HS-27A (cell line): Measurements from ENCODE around the gene TECR.

Experiments
- DNase-seq: peaks from one replicate; pipeline ENCODE4 v3.0.0-alpha.2; 2012; ENCODE audit warnings: low read depth, missing footprints

The TECR gene

DNA sequence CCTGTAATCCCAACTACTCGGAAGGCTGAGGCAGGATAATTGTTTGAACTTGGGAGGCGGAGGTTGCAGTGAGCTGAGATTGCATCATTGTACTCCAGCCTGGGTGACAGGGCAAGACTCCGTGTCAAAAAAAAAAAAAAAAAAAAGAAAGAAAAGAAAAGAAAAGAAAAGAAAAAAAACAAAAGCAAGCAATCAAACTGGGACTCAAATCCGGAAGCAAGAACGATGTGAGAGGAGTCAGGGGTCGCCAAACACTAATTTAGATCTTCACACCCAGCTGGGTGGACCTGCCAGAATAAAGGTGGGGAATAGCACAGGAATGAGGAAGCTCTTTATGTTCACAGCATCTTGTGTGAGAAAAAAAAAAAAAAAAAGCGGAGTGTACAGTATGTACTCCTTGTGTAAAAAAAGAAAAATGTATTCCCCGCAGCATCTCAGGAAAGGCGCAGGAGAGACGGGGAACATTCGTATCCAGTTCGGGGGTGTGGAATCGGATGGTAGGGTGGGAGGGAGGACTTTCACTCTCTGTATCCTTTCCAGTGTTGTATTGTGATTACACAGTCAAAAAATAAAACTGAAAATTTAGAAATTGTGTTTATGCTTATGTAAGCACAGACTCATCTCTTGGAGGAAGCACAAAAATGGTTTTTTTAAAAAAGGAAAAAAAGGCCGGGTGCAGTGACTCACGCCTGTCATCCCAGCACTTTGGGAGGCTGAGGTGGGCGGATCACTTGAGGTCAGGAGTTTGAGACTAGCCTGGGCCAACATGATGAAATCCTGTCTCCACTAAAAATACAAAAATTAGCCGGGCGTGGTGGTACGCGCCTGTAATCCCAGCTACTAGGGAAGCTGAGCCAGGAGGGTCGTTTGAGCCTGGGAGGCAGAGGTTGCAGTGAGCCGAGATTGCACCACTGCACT is 18.8 kb upstream of the TECR start:
- DNase-seq, result peak; percentile 26

DNA sequence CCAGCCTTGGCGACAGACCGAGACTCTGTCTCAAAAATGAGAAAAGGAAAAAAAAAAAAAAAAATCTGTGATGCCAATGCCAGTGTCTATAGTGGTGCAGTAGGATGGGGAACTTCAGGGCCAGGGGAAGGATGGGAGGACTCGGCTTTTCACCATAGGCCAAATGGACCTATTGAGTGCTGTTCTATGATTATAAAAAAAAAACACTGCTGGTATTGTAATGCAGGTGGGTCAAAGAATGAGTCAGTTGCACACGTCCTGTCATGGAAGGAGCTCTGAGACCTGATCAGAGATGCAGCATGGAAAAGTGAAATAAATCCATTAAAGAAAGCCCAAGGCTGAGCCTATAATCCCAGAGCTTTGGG is 18.2 kb upstream of the TECR start:
- no peak for DNase-seq

DNA sequence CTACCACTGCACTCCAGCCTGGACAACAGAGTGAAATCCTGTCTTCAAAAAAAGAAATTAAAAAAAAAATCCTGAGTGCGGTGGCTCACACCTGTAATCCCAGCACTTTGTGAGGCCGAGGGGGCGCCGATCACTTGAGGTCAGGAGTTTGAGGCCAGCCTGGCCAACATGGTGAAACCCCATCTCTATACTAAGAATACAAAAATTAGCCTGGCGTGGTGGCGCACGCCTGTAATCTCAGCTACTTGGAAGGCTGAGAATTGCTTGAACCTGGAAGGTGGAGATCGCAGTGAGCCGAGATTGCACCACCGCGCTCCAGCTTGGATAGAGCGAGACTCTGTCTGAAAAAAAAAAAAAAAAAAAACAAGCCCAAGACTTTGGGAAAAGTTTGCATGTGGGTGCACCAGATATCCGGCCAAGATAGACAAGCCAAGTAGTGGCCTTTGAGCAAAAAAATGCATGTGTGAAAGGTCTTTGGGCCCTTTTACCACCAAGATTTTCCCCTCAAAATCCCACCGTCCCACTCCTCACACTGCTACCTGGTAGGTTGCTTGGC is 16.9 kb upstream of the TECR start:
- no peak for DNase-seq

DNA sequence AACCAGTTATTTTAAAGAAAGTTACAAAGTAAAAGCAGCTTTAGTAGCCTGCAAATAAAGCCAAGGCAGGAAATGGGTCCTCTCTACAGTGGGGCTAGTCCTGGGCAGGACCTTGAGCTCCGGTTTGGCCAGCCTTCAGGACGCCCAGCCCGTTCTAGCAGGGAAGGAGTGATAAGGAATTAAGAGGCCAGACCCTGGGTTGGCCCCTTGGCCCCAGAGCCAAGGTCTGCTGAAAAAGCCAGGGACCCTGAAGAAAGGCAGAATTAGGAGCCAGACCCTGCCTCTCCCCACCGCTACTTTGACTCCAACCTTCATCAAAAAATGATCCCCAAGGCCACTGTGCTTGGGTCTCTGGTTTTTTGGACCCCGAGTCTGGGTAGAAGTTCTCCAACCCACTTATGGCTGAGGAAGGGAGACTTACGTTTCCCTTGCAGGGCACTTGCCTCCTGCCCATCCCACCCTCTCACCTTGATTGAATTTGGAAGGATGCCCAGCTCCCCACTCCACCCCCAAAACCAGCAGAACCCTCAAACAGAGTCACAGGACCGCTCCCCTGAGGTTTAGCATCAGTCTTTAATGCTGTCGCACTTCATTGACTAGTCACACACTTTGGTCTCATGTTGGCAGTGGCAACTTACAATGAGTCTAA is 15.1 kb upstream of the TECR start:
- DNase-seq, result no peak

DNA sequence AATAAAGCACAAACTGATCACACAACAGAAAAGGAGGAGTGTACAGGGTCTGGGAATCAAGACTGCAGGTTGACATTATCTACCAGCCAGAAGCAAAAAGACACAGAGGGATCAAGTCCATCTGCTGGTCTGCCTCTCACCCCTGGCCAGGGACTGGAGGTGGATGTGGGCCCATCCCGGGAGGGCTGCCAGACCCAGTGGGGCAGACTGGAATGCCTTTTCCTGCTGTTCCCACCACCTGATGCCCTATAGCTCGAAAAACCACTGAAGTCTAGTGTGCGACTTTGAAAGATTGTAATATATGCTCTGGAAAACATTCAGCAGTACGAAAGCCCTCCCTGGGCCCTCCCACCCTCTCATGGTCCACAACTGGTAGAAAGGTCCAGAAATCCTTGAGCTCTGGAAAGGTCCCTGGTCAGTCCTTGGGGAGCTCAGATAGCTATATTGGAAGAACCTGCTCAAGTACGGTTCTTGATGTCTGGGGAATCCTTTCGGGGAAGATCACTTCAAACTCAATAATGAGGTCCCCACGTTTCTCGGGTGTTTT is 13.8 kb upstream of the TECR start:
- no peak for DNase-seq

DNA sequence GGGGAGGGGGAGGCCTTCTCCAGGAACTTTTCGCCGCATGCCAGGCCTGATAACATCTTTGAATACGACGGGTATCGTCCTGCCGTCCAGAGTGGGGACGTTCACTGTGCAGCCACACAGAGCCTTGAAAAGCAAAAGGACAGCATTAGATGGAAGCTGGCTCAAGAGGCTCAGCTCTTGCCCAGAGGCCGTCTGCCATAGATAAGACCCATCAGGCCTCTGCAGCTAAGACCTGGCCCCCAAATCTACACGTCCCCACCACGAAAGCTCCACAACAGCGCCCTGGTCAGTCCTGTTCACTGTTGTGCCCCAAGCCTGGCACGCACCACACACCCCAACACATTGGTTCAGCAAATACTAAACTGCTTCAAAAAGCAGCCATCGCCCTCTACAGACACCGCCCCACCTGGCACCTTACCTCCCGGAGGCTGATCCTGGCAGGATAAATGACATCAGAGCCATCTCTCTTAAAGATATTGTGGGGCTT is 13.3 kb upstream of the TECR start:
- DNase-seq, result no peak

DNA sequence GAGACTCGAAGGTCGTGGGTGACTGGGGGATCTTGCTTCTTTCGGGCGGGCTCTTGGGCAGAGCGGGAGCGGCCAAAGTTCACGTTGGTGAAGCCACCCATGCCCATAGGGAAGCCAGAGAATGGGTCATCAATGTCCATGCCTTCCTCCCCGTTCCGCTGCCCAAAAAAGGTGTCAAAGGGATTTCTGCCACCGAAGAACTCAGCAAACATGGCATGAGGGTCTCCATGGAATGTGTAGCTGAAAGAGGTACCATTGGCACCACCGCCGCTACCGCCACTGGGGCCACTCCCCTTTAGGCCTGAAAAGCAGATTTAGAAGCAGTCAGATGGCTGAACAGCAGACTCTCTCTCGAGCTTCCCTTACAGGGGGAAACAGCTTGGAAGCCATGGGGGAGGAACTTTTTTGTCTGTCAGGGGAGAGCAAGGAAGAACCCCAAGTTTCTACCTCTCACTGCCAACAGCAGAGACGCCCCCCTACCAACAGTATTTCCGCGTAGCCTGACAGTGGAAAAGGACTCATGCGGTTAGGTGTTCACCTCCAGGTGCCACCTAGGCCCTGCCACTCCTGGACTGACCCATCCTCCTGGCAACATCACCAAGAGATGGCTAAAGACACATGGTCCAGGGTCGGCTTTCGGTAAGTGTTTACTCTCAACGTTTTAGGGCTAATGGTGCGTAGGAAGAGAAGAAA is 12.5 kb upstream of the TECR start:
- no peak for DNase-seq

DNA sequence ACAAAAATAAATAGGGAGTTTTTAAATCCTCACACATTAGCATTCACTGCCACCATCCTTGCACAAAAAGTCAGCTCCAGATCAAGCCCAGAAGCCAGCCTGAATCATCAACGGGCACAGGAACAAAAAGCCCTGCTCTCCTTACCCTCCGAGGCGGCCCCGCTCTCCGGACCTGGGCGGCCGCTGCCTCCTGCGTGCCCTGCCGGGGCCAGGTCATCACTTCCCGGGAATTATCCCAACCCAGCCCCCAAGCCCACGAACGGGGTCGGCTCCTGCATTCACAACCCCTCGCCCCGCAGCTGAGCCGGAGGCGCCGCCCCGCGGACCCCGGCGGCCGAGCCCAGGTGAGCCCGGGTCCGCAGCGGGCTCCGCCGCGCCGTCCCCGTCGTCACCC is 12.0 kb upstream of the TECR start:
- DNase-seq, result no peak

DNA sequence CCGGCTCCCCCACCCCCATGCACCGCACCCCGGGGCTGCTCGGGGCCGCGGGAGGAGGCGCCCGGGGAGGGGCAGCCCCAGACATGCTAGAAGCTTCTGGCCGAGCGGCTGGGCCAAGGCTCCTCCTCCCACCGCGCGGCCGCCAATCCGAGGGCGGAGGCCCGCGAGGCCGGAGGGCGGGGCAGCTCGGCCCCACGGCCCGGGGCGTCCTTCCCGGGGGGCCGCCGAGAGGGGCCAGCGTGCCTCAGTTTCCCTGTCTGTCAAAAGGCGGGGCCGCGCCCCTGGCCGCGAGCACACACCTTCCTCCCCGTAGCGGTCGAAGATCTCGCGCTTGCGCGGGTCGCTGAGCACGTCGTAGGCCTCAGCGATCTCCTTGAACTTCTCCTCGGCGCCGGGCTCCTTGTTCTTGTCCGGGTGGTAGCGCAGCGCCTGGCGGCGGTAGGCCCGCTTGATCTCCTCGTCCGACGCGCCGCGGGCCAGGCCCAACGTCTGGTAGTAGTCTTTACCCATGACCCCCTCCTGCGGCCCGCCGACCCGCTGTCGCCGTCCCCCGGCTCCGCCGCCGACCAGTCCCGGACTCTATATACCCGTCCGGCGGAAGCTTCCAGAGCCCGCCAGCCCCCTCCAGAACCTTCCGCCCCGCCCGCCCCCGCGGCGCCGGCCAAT is 11.4 kb upstream of the TECR start, which contains the start of gene DNAJB1:
TSS of gene DNAJB1 (minus strand) at position 558 of the 666 bp plus-strand sequence. CDS start at position 510, 48 bp downstream.
- DNase-seq, result no peak

DNA sequence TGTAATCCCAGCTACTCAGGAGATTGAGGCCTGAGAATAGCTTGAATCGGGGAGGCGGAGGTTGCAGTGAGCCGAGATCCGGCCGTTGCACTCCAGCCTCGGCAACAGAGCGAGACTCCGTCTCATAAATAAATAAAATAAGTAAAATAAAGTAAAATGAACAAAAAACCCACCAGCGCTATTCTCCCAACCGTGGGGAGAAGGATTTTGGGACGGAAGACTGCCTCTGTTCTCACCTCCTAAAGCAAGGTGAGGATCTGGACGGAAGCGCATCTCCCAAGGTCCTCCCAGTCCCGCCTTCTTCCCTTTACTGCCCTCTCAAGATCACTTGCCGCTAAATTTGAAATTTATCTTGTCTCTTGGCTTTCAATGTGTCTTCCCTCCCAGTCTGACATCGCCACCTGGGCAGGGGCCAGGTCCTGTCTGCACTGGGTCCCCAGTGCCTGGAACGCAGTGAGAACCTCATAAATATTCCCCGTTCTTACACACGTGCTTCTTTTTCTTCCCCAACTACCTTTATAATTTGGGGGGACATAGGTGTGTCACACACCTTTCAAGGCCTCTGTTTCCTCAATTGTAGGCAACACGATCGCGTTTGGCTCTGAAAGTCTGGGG is 10.0 kb upstream of the TECR start:
- DNase-seq, result no peak

DNA sequence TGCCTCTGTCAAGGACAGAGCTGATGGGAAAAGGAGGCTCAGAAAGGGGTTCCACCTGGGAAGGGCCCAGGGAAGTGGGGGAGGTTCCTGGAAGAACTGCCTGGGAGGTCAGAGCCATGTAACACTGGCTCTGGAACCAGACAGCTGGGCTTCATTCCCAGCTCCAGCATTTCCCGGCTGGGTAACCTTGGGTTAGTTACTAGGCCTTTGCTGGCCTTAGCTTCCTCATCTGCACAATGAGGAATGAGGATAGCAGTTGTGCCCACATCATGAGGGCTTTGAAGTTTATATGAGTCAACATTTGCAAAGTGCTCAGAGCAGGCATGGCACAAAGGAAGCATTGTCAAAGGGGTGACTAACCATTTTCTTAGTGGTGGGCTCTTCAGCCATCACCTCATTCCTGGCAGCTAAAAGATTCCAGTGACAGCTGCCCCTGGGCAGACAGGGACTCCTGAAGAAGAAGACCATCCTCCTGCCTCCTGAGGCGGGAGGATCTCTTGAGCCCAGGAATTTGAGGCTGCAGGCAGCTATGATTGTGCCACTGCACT is 9.5 kb upstream of the TECR start:
- DNase-seq, result no peak

DNA sequence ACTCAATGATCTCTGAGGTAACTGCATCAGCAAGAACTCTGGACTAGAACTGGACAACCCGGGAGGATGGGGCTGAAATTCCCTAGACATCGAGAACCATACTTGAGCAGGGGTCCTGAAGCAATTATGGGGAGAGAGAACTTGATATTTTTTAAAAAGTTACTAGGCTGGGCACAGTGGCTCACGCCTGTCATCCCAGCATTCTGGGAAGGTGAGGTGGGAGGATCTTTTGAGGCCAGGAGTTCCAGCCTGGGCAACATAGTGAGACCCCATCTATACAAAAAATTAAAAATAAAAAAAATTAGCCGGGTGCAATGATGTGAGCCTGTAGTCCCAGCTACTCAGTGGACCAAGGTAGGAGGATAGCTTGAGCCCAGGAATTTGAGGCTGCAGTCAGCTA is 8.9 kb upstream of the TECR start:
- no peak for DNase-seq

DNA sequence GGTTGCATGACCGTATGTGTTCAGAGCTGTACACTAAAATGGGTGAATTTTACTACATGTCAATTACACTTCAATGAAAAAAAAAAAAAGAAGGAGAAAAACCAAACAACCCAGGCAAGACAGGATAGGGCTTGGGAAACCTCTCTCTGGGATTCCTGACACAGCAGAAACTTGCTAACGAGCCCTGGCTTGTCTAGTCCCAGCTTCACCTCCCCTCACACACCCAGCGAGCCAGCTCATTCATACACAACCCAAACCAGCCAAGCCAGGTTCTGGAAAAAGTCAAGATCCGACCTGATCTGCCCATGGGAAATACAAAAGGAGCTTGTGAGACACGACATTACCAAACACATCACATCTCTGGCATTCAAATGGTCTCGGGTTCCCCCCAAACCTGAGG is 3.7 kb upstream of the TECR start:
- no peak for DNase-seq

DNA sequence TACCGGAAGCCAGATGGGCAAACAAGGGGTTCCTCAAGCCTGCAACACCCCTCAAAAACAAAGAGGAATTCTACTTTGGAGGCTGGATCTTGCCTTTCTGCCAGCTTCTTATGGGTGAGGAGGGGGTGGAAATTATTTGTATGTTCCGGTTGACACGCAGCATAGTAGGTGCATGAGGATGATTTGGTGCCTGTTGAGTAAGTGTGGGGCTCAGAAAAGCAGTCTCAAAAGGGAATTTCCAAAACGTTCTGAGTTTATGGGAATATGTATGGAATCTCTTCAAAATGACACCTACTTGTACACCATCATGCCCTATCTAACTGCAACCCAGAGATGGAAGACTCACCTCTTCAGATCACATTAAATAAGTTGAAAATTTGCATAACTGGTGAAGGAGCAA is 3.0 kb upstream of the TECR start:
- DNase-seq, result no peak

DNA sequence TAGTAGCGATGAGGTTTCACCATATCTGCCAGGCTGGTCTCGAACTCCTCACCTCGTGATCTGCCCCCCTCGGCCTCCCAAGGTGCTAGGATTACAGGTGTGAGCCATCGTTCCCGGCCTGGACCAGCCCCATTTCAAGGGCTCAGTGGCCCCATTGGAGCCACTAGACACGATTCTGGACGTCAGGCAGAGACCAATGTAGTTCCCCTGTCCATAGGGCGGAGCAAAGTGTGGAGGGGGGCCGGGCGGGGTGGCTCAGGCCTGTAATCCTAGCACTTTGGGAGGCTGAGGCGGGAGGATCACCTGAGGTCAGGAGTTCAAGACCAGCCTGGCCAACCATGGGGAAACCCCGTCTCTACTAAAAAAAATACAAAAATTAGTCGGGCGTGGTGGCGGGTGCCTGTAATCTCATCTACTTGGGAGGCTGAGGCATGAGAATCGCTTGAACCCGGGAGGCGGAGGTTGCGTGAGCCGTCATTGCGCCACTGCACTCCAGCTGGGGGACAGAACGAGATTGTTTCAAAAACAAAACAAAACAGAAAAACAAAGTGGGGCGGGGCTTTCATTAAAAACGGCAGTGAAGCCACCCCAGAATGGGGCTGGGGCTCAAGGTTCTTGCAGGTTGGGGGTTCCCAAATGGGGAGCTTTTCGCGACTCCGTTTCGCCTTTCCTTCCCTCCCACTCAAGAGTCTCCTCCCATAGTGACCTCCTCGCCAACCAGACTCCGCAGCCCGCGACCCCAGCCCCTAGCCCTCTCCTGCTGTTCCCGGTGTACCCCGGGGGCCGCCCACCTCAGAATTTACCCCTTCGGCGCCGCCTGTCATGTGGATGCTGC is 758 bp upstream of the TECR start:
- no peak for DNase-seq

DNA sequence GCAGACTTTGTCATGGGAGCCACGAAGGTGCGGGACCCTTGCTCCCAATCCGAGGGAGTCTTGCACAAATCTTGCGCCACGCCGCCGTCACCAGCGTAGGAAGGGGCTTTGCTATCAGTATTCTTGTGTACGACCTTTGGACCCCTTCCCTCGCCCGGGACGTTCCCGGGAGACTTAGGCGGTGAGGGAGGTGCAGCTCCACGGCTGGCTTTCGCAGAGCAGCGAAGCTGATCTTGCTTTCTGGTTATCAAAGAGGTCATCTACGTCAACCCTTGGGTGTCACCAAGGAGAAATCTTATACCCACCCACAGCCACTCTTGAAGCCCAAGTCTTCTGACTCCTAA is 583 bp downstream of the TECR start:
- DNase-seq, result no peak

DNA sequence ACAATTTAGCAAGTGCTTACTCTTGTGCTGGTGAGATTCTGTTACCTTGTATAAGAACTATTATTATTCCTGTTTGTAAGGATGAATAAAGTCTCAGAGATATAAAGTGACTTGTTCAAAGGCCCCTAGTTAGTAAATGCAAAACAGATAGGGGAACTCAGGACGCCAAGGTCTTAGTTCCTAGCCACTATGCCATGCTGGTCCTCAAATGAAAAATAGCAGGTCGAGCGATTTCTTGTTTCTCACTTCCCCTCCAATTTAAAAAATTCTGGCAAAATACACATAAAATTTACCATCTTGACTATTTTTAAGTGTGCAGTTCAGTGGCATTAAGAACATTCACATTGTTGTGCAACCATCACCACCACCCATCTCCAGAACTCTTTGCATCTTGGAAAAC is 1.1 kb downstream of the TECR start:
- no peak for DNase-seq

DNA sequence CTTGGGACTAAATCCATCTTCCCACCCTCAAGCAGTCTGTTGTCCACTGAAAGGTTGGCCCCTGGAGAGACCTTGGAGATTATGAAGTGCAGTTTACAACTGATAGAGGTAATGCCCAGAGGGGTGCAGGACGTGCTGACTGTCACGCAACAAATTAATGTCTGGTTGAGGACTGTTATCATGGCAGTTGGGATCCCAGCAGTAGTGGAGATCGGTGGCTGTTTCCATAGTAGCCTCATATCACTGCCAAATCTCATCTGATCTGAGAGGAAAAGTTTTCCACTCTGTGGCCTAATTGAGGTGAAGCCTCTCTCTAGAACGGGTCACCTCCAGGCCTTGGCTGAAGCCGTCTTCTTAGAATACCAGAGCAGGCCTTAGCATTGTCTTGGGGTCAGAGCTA is 4.1 kb downstream of the TECR start:
- DNase-seq, result no peak

DNA sequence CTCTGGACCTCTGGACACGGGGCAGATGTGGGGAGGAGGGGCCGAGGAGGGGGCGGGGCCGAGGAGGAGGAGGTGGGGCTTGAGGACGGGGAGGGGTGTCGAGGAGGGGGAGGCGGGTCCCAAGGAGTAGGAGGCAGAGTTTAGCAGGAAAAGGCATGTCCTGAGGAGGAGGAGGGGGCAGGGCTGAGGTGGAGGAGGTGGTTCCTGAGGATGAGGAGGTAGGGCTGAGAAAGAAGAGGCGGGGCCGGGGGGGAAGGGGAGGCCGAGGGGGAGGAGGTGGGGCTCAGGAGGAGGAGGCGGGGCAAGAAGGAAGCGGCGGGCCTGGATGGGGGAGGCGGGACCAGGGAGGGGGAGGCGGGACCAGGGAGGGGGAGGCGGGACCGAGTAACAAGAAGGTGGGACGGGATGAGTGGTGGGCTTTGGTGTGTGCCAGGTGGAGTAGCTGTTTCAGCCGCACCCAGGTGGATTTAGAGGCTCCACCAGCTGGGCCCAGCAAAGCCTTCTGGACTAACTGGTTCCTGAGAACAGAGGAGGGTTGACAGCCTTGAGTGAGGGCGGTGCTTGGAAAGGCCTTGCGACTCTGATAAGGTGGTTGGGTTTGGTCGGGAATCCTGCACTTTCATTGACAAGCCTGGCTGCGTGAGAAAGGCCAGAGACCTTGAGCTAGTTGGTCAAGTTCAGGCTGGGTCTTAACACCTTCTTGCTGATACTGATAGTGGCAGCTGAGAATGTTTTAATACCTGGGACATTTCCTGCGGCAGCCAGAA is 7.7 kb downstream of the TECR start:
- no peak for DNase-seq
